Keratinocyte (primary cell): ENCODE results near the gene AP4S1. TPM values are rescaled to one million over a fixed set of nuclear protein-coding genes. Genes with fewer than 3 reads are reported as not detected.

Source experiments
- DNase-seq: peaks from one replicate; pipeline ENCODE4 v3.0.0-alpha.2; 2011; ENCODE audit warnings: low read depth, missing footprints, low spot score
- FAIRE-seq: peaks from 2 replicates; lab custom pipeline; 2011; peaks lifted over from hg19 to GRCh38; lab: Jason Lieb, UNC
- H2AFZ ChIP-seq: 2 replicates; pipeline ENCODE4 v1.6.0; 2012; ENCODE audit warnings: low read length, control low read depth, inconsistent platforms; ENCODE audit not compliant: control insufficient read depth
- H3K27ac ChIP-seq: 2 replicates; pipeline ENCODE4 v1.5.1; 2011; ENCODE audit warnings: low read length; ENCODE audit not compliant: control insufficient read depth, insufficient read depth
- H3K27me3 ChIP-seq: 3 replicates; pipeline ENCODE4 v1.6.0; 2011; ENCODE audit warnings: low read length; ENCODE audit not compliant: control insufficient read depth, insufficient read depth; ENCODE audit errors: extremely low read depth
- H3K36me3 ChIP-seq, 2 experiments: 2 replicates in 1 of 2; 3 replicates in 1 of 2; pipeline ENCODE4 v1.5.1; 2011; ENCODE audit warnings: low read length in 2 of 2, mild to moderate bottlenecking in 1 of 2; ENCODE audit not compliant: control insufficient read depth in 2 of 2, insufficient read depth in 2 of 2; ENCODE audit errors: extremely low read depth in 1 of 2
- H3K4me1 ChIP-seq: 3 replicates; pipeline ENCODE4 v1.5.1; 2011; ENCODE audit warnings: low read length; ENCODE audit not compliant: control insufficient read depth, insufficient read depth; ENCODE audit errors: extremely low read depth
- H3K4me2 ChIP-seq: 3 replicates; pipeline ENCODE4 v1.6.0; 2011; ENCODE audit warnings: low read depth, low read length; ENCODE audit not compliant: control insufficient read depth, insufficient read depth; ENCODE audit errors: extremely low read depth
- H3K4me3 ChIP-seq, 3 experiments: fragments of 200-600 bp in 1 of 3; sonication (generic) in 1 of 3; 2 replicates in 2 of 3; 3 replicates in 1 of 3; pipeline ENCODE4 v1.5.1; 2011 to 2016; ENCODE audit warnings: low read length in 3 of 3, mild to moderate bottlenecking in 3 of 3, control low read depth in 2 of 3, inconsistent platforms in 1 of 3, low read depth in 1 of 3, mixed read lengths in 1 of 3, mixed run types in 1 of 3, moderate library complexity in 1 of 3; ENCODE audit not compliant: control insufficient read depth in 2 of 3, insufficient read depth in 2 of 3; ENCODE audit errors: extremely low read depth in 1 of 3
- H3K79me2 ChIP-seq: 2 replicates; pipeline ENCODE4 v1.6.0; 2012; ENCODE audit warnings: low read length; ENCODE audit not compliant: control insufficient read depth, insufficient read depth
- H3K9ac ChIP-seq: 3 replicates; pipeline ENCODE4 v1.6.0; 2011; ENCODE audit warnings: low read length; ENCODE audit not compliant: control insufficient read depth, insufficient read depth; ENCODE audit errors: extremely low read depth
- H3K9me1 ChIP-seq: 3 replicates; pipeline ENCODE4 v1.6.0; 2011; ENCODE audit warnings: low read length; ENCODE audit not compliant: control insufficient read depth, insufficient read depth; ENCODE audit errors: extremely low read depth
- H3K9me3 ChIP-seq: 2 replicates; pipeline ENCODE4 v1.5.1; 2012; ENCODE audit warnings: low read depth, low read length; ENCODE audit not compliant: control insufficient read depth
- H4K20me1 ChIP-seq: 3 replicates; pipeline ENCODE4 v1.6.0; 2011; ENCODE audit warnings: low read length; ENCODE audit not compliant: control insufficient read depth, insufficient read depth; ENCODE audit errors: extremely low read depth
- EZH2 ChIP-seq: IDR thresholded peaks from one replicate; pipeline ENCODE4 v1.6.1; 2012; ENCODE audit warnings: inconsistent platforms, mild to moderate bottlenecking, low read length, moderate library complexity
- dilution Hi-C: fragments of 300-500 bp; cut with MboI; formaldehyde crosslinking; loops from one replicate; pipeline ENCODE4 v1.7.0; 2020; ENCODE audit warnings: low sequenced_read_pairs; ENCODE audit not compliant: extremely low pct_ligation_motif_present
- polyA plus RNA-seq, 5 experiments: library from polyadenylated mRNA; depleted of rRNA in 3 of 5; stranded (reverse) in 3 of 5; stranded (forward) in 1 of 5; unstranded in 1 of 5; fragments of >200 nt; gene quantifications; 1 replicate in 1 of 5; 2 replicates in 3 of 5; 3 replicates in 1 of 5; pipeline versions ENCODE4 v1.2.1 to v1.2.3, GENCODE V29; 2011 to 2012; ENCODE audit warnings: missing spikeins in 2 of 5, low read depth in 1 of 5, low replicate concordance in 1 of 5
- TF ChIP-seq, protein P1 (sequence below), 3 experiments: IDR thresholded peaks in 1 of 3; conservative IDR thresholded peaks in 1 of 3; optimal IDR thresholded peaks in 1 of 3; 2 replicates in 2 of 3; 3 replicates in 1 of 3; pipeline versions ENCODE3 to v1.5.1; 2011; ENCODE audit warnings: low read length in 3 of 3, mild to moderate bottlenecking in 3 of 3, moderate library complexity in 2 of 3, control low read depth in 1 of 3, inconsistent platforms in 1 of 3; ENCODE audit not compliant: insufficient read depth in 2 of 3; ENCODE audit errors: extremely low read depth in 1 of 3

Gene AP4S1
- polyA plus RNA-seq, 1 donor (not counting 4 experiments of a cell fraction or from before 2014, with no cell fraction given) = 6.2 TPM

DNA sequence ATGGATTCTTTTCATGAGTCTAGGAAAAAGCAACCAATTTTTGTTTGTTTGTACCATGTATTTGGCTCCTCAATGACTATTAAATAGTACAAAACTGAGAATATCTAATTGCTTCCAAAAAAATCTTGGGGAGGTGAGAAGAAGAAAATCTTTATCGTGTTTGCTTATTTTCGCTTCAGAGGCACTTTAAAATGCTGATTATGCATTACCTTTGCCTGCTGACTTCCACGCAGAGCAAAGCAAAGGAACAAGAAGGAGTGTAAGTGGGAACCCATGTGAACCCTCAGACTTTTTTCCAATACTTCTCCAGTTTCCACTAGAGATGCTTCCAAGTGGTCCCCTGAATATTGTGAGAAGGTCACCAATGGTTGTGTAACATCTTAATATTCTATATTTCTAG lies 43.9 kb downstream of the AP4S1 start:
- no peaks in the 10 kb centered on the region for H3K9me1 ChIP-seq
- dilution Hi-C loops = no loop called here
- no peak for FAIRE-seq

DNA sequence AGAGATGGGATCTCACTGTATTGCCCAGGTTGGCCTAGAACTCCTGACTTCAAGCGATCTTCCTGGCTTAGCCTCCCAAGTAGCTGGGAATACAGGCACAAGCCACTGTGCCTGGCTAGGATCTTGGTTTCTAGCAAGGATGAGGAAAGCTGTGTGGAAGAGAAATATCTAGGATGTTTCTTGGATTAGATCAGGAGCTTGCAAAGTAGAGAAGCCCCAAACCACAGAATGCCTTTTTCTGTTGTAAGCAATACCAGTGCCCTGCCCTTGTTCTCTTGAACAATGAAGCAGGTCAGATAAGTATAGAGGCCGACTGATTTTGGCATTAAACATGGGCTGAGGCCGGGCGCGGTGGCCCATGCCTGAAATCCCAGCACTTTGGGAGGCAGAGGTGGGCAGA lies 45.0 kb downstream of the AP4S1 start:
- H3K9me1 ChIP-seq = no peaks in the 10 kb centered on the region
- peak; percentile 34 for FAIRE-seq
- no peak for TF ChIP-seq EZH2
- TF ChIP-seq, protein P1, sequence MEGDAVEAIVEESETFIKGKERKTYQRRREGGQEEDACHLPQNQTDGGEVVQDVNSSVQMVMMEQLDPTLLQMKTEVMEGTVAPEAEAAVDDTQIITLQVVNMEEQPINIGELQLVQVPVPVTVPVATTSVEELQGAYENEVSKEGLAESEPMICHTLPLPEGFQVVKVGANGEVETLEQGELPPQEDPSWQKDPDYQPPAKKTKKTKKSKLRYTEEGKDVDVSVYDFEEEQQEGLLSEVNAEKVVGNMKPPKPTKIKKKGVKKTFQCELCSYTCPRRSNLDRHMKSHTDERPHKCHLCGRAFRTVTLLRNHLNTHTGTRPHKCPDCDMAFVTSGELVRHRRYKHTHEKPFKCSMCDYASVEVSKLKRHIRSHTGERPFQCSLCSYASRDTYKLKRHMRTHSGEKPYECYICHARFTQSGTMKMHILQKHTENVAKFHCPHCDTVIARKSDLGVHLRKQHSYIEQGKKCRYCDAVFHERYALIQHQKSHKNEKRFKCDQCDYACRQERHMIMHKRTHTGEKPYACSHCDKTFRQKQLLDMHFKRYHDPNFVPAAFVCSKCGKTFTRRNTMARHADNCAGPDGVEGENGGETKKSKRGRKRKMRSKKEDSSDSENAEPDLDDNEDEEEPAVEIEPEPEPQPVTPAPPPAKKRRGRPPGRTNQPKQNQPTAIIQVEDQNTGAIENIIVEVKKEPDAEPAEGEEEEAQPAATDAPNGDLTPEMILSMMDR (optimal IDR thresholded peaks at IDR 0.05 in 1 of 3, IDR thresholded peaks at IDR 0.05 in 1 of 3, conservative IDR thresholded peaks at IDR 0.05 in 1 of 3; ENCODE audit: extremely low read depth in 1 of 3, insufficient read depth in 2 of 3, low read length in 3 of 3) = no peak
- no peak overlapping the region for H3K4me2 ChIP-seq
- dilution Hi-C loops = no loop called here
- H3K9me3 ChIP-seq = no peaks in the 10 kb centered on the region
- peaks cover 13% of the 10 kb centered on the region for H3K4me1 ChIP-seq
- no peak overlapping the region for H3K9ac ChIP-seq
- H3K27ac ChIP-seq = peak overlapping the region; percentile 20
- no peaks in the 10 kb centered on the region for H3K79me2 ChIP-seq
- no peak for DNase-seq
- H3K4me3 ChIP-seq = no peak overlapping the region
- H4K20me1 ChIP-seq = no peaks in the 10 kb centered on the region
- no peak overlapping the region for H2AFZ ChIP-seq
- no peaks in the 10 kb centered on the region for H3K36me3 ChIP-seq
- no peaks in the 10 kb centered on the region for H3K27me3 ChIP-seq

More for the DNA sequence above, 43.9 kb downstream of the AP4S1 start:
- H3K4me2 ChIP-seq = no peak overlapping the region
- no peak overlapping the region for H3K27ac ChIP-seq
- DNase-seq = no peak
- H3K9ac ChIP-seq = no peak overlapping the region
- no peaks in the 10 kb centered on the region for H3K36me3 ChIP-seq
- no peaks in the 10 kb centered on the region for H4K20me1 ChIP-seq
- no peaks in the 10 kb centered on the region for H3K79me2 ChIP-seq
- no peaks in the 10 kb centered on the region for H3K9me3 ChIP-seq
- no peaks in the 10 kb centered on the region for H3K27me3 ChIP-seq
- H2AFZ ChIP-seq = no peak overlapping the region
- H3K4me1 ChIP-seq = peaks cover 13% of the 10 kb centered on the region
- H3K4me3 ChIP-seq = no peak overlapping the region
- TF ChIP-seq, protein P1 (optimal IDR thresholded peaks at IDR 0.05 in 1 of 3, IDR thresholded peaks at IDR 0.05 in 1 of 3, conservative IDR thresholded peaks at IDR 0.05 in 1 of 3; ENCODE audit: extremely low read depth in 1 of 3, insufficient read depth in 2 of 3, low read length in 3 of 3) = no peak
- no peak for TF ChIP-seq EZH2
